Measurements from ENCODE around the gene CDH22.

DNA sequence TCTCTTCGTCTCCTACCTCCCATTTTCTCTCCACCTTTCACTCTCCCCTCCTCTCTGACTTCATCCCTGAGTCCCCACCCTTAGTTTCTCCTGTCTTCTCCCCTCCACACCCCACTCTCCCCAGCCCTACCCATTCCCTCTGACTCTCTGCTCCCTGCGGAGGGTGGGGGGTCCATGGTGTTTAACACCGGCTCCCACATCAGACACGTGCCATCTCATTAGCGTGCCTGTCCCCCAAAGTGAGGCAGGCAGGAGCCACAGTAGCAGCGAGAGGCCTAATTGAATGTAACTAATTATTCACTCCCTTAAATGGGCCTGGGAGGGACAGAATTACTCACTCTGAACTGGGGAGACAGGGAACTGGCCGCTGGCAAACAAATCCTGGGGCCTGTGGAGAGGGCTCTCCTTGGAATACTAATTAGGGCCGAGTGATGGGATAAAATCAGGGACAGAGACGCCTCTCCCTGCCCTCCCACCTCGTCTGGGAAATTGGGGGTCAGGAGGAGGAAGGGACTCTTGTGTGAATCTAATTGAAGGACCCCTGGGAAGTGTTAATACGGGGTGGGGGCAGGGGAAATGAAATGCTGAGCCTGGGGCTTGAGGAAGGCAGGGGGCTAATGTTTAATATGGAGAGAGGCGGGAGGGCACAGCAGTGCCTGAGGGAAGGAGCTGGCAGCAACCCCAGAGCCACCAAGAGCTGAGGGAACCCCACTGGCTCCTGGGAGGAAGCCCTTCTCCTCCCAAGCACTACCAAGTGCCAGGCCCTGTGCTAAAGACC lies 172.3 kb downstream of the CDH22 start:
- no peak for TF ChIP-seq POLR2AphosphoS5 (IDR thresholded peaks at IDR 0.05; ENCODE audit: low read length)
- TF ChIP-seq USF1 (IDR thresholded peaks at IDR 0.05; ENCODE audit: borderline replicate concordance, extremely low read length, insufficient read depth, low read depth, low read length) = no peak
- no peak for TF ChIP-seq SMC3 (IDR thresholded peaks at IDR 0.05; ENCODE audit: borderline replicate concordance, low read length)
- TF ChIP-seq, protein P1, sequence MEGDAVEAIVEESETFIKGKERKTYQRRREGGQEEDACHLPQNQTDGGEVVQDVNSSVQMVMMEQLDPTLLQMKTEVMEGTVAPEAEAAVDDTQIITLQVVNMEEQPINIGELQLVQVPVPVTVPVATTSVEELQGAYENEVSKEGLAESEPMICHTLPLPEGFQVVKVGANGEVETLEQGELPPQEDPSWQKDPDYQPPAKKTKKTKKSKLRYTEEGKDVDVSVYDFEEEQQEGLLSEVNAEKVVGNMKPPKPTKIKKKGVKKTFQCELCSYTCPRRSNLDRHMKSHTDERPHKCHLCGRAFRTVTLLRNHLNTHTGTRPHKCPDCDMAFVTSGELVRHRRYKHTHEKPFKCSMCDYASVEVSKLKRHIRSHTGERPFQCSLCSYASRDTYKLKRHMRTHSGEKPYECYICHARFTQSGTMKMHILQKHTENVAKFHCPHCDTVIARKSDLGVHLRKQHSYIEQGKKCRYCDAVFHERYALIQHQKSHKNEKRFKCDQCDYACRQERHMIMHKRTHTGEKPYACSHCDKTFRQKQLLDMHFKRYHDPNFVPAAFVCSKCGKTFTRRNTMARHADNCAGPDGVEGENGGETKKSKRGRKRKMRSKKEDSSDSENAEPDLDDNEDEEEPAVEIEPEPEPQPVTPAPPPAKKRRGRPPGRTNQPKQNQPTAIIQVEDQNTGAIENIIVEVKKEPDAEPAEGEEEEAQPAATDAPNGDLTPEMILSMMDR (IDR thresholded peaks at IDR 0.05 in 2 of 3, conservative IDR thresholded peaks at IDR 0.05 in 1 of 3; ENCODE audit: control insufficient read depth in 2 of 3, extremely low read depth in 1 of 3, insufficient read depth in 1 of 3, low read depth in 3 of 3, low read length in 3 of 3) = no peak
- TF ChIP-seq POLR2A (IDR thresholded peaks at IDR 0.05; ENCODE audit: low read depth, low read length) = peak; percentile 35; the same call in 1 of the 2 replicates
- TF ChIP-seq BCL11A (IDR thresholded peaks at IDR 0.05; ENCODE audit: low read depth, low read length) = no peak
- no peak for TF ChIP-seq EZH2 (IDR thresholded peaks at IDR 0.05; ENCODE audit: borderline replicate concordance, control insufficient read depth, low read depth, low read length)
- no peak for TF ChIP-seq NFYB (IDR thresholded peaks at IDR 0.05; ENCODE audit: insufficient read depth, low read depth, low read length)
- no peak for TF ChIP-seq JUNB (IDR thresholded peaks at IDR 0.05)
- no peak for TF ChIP-seq CREB1 (IDR thresholded peaks at IDR 0.05; ENCODE audit: low read depth)

Data from GM12878 (cell line).